KOPT-K1 (cell line): Measurements from ENCODE around the gene MRPL23.

Experiments
- H3K27ac ChIP-seq: fragments of 200-600 bp; sonication (generic); 2 replicates; pipeline ENCODE4 v1.5.1; 2016; ENCODE audit warnings: antibody characterized with exemption, mild to moderate bottlenecking, low read depth, low read length; ENCODE audit not compliant: poor library complexity, severe bottlenecking
- H3K36me3 ChIP-seq: fragments of 200-600 bp; sonication (generic); 2 replicates; pipeline ENCODE4 v1.5.1; 2017; ENCODE audit warnings: antibody characterized with exemption, mild to moderate bottlenecking, low read length, moderate library complexity; ENCODE audit not compliant: insufficient read depth
- H3K9me3 ChIP-seq: fragments of 200-600 bp; sonication (generic); 2 replicates; pipeline ENCODE4 v1.5.1; 2017; ENCODE audit warnings: antibody characterized with exemption, low read length, mild to moderate bottlenecking; ENCODE audit not compliant: insufficient read depth, poor library complexity, severe bottlenecking

MRPL23 gene

GRCh38 chr11:1952806-1953482, 5.8 kb downstream of the MRPL23 start:
- no peaks in the 10 kb centered on the region for H3K9me3 ChIP-seq
- H3K27ac ChIP-seq = no peak overlapping the region
- H3K36me3 ChIP-seq = no peaks in the 10 kb centered on the region

GRCh38 chr11:1953489-1954266, 6.5 kb downstream of the MRPL23 start:
- Histone ChIP-seq H3K36me3 (no peaks in the 10 kb centered on the region), H3K27ac (no peak overlapping the region), H3K9me3 (no peaks in the 10 kb centered on the region)

- no peaks in the 10 kb centered on the region for H3K36me3 ChIP-seq
Measured at GRCh38 chr11:1958367-1958766, 11.2 kb downstream of the MRPL23 start.

GRCh38 chr11:1959786-1960185, 12.7 kb downstream of the MRPL23 start:
- no peaks in the 10 kb centered on the region for H3K9me3 ChIP-seq
- H3K27ac ChIP-seq = no peak overlapping the region
- no peaks in the 10 kb centered on the region for H3K36me3 ChIP-seq

More at GRCh38 chr11:1958367-1958766, 11.2 kb downstream of the MRPL23 start:
- no peak overlapping the region for H3K27ac ChIP-seq
- H3K9me3 ChIP-seq = no peaks in the 10 kb centered on the region

- Histone ChIP-seq H3K36me3 (no peaks in the 10 kb centered on the region), H3K27ac (no peak overlapping the region), H3K9me3 (no peaks in the 10 kb centered on the region)
Measured at GRCh38 chr11:1963864-1964263, 16.7 kb downstream of the MRPL23 start.

GRCh38 chr11:1964348-1964747, 17.2 kb downstream of the MRPL23 start:
- H3K9me3 ChIP-seq = no peaks in the 10 kb centered on the region
- no peaks in the 10 kb centered on the region for H3K36me3 ChIP-seq
- no peak overlapping the region for H3K27ac ChIP-seq

GRCh38 chr11:1964955-1965354, 17.8 kb downstream of the MRPL23 start:
- Histone ChIP-seq H3K36me3 (no peaks in the 10 kb centered on the region), H3K9me3 (no peaks in the 10 kb centered on the region), H3K27ac (no peak overlapping the region)

- Histone ChIP-seq H3K36me3 (no peaks in the 10 kb centered on the region), H3K27ac (no peak overlapping the region), H3K9me3 (no peaks in the 10 kb centered on the region)
Measured at GRCh38 chr11:1966531-1966930, 19.4 kb downstream of the MRPL23 start.

GRCh38 chr11:1967641-1968225, 20.6 kb downstream of the MRPL23 start:
- Histone ChIP-seq H3K27ac (no peak overlapping the region), H3K36me3 (no peaks in the 10 kb centered on the region), H3K9me3 (no peaks in the 10 kb centered on the region)

- no peaks in the 10 kb centered on the region for H3K36me3 ChIP-seq
- H3K27ac ChIP-seq = no peak overlapping the region
- no peaks in the 10 kb centered on the region for H3K9me3 ChIP-seq
Measured at GRCh38 chr11:1968454-1969002, 21.4 kb downstream of the MRPL23 start.

GRCh38 chr11:1969035-1969434, 21.9 kb downstream of the MRPL23 start:
- Histone ChIP-seq H3K9me3 (no peaks in the 10 kb centered on the region), H3K36me3 (no peaks in the 10 kb centered on the region), H3K27ac (no peak overlapping the region)

- H3K27ac ChIP-seq = no peak overlapping the region
- H3K9me3 ChIP-seq = no peaks in the 10 kb centered on the region
- H3K36me3 ChIP-seq = no peaks in the 10 kb centered on the region
Measured at GRCh38 chr11:1969776-1970175, 22.6 kb downstream of the MRPL23 start.

- Histone ChIP-seq H3K27ac (no peak overlapping the region), H3K36me3 (no peaks in the 10 kb centered on the region), H3K9me3 (no peaks in the 10 kb centered on the region)
Measured at GRCh38 chr11:1970956-1971355, 23.8 kb downstream of the MRPL23 start.

- H3K36me3 ChIP-seq = no peaks in the 10 kb centered on the region
- H3K9me3 ChIP-seq = no peaks in the 10 kb centered on the region
- H3K27ac ChIP-seq = no peak overlapping the region
Measured at GRCh38 chr11:1975185-1975584, 28.1 kb downstream of the MRPL23 start.

- no peak overlapping the region for H3K27ac ChIP-seq
- no peaks in the 10 kb centered on the region for H3K36me3 ChIP-seq
Measured at GRCh38 chr11:1978720-1979473, 31.8 kb downstream of the MRPL23 start.

More at GRCh38 chr11:1978720-1979473, 31.8 kb downstream of the MRPL23 start:
- no peaks in the 10 kb centered on the region for H3K9me3 ChIP-seq
